Measurements from ENCODE around the gene FAM83G.

- no peak for TF ChIP-seq POLR2A (IDR thresholded peaks at IDR 0.05)
- TF ChIP-seq CTCF (IDR thresholded peaks at IDR 0.05) = no peak
- TF ChIP-seq EP300 (IDR thresholded peaks at IDR 0.05) = no peak
Measured at GRCh38 chr17:19022128-19022527, 17.6 kb upstream of the FAM83G start.

All from ovary (tissue), 3 donors.